CD4-positive, alpha-beta T cell (primary cell): ENCODE data around the gene PPP1R13B. TPM values are rescaled to one million over a fixed set of nuclear protein-coding genes. Genes with fewer than 3 reads are reported as not detected.

Experiments
- ATAC-seq: fragments of 200-7000 bp; cut with Tn5 transposase; one replicate; pipeline ENCODE4 v1.10.0; 2022; ENCODE audit warnings: mild to moderate bottlenecking; ENCODE audit not compliant: poor library complexity
- CTCF ChIA-PET: fragments of 350-600 bp; sonication (Branson Sonifier 250); formaldehyde crosslinking; loops from one replicate; lab custom pipeline; 2021; ENCODE audit warnings: antibody characterized with exemption, inconsistent platforms; lab: Charles Lee
- POLR2A ChIA-PET: fragments of 350-600 bp; sonication (Branson Sonifier 250); formaldehyde crosslinking; loops from one replicate; lab custom pipeline; 2021; ENCODE audit warnings: antibody characterized with exemption, inconsistent platforms; lab: Charles Lee
- DNase-seq, 14 experiments: peaks; one replicate each; pipeline ENCODE4 v3.0.0-alpha.2; 2013 to 2020; ENCODE audit warnings: mixed read lengths in 2 of 14
- H3K27ac ChIP-seq, 2 donors: one replicate each; pipeline versions ENCODE4 v1.5.1 to v1.7.0; 2013; ENCODE audit warnings: low read length in 2 of 2, low read depth in 1 of 2, mild to moderate bottlenecking in 1 of 2
- H3K27me3 ChIP-seq, 2 experiments: 1 replicate in 1 of 2; 2 replicates in 1 of 2; pipeline versions ENCODE4 v1.6.1 to v1.7.0; 2013; ENCODE audit warnings: low read length in 2 of 2, control low read depth in 1 of 2, mild to moderate bottlenecking in 1 of 2, moderate library complexity in 1 of 2; ENCODE audit not compliant: insufficient read depth in 2 of 2, control insufficient read depth in 1 of 2
- H3K36me3 ChIP-seq: one replicate; pipeline ENCODE4 v1.6.1; 2013; ENCODE audit warnings: low read length, control low read depth; ENCODE audit not compliant: insufficient read depth
- H3K4me1 ChIP-seq: one replicate; pipeline ENCODE4 v1.6.1; 2013; ENCODE audit warnings: low read length, control low read depth; ENCODE audit not compliant: insufficient read depth
- H3K4me3 ChIP-seq: one replicate; pipeline ENCODE4 v1.5.1; 2013; ENCODE audit warnings: mild to moderate bottlenecking, low read length, moderate library complexity
- H3K9me3 ChIP-seq, 2 experiments: 1 replicate in 1 of 2; 2 replicates in 1 of 2; pipeline versions ENCODE4 v1.6.1 to v1.7.0; 2013; ENCODE audit warnings: low read length in 2 of 2, mild to moderate bottlenecking in 2 of 2, control low read depth in 1 of 2, moderate library complexity in 1 of 2; ENCODE audit not compliant: control insufficient read depth in 1 of 2, insufficient read depth in 1 of 2
- H3K27ac Mint-ChIP-seq: one replicate; pipeline ENCODE4 v1.8.0; 2020; ENCODE audit warnings: mixed read lengths
- H3K27me3 Mint-ChIP-seq: one replicate; pipeline ENCODE4 v1.8.0; 2021; ENCODE audit warnings: mixed read lengths
- H3K36me3 Mint-ChIP-seq: one replicate; pipeline ENCODE4 v1.8.0; 2021; ENCODE audit warnings: low read depth, mixed read lengths
- H3K4me1 Mint-ChIP-seq: one replicate; pipeline ENCODE4 v1.8.0; 2021; ENCODE audit warnings: low read depth, mixed read lengths
- H3K4me3 Mint-ChIP-seq: one replicate; pipeline ENCODE4 v1.8.0; 2020; ENCODE audit warnings: mild to moderate bottlenecking, mixed read lengths
- H3K9me3 Mint-ChIP-seq: one replicate; pipeline ENCODE4 v1.8.0; 2020; ENCODE audit warnings: mixed read lengths
- intact Hi-C, 2 experiments: fragments of 100-400 bp; cut with DNase I in 1 of 2; cut with micrococcal nuclease in 1 of 2; formaldehyde crosslinking; loops; one replicate each; pipeline versions ENCODE4 v1.15.1 to v1.9.0; 2023 to 2025; cut with DNase I, micrococcal nuclease
- total RNA-seq, 174 experiments: library from RNA in 2 of 174; stranded (reverse) in 2 of 174; gene quantifications; one replicate each; pipeline ENCODE4 v1.2.3 and lab custom pipeline; 2021 to 2026
- TF ChIP-seq, protein P1 (sequence below): fragments of 200-600 bp; IDR thresholded peaks from one replicate; pipeline ENCODE4 v1.8.0; 2022; ENCODE audit warnings: antibody characterized with exemption, mild to moderate bottlenecking

Gene PPP1R13B
- total RNA-seq, 2 experiments from 2014 or later, result 14.3 to 14.4 TPM

DNA sequence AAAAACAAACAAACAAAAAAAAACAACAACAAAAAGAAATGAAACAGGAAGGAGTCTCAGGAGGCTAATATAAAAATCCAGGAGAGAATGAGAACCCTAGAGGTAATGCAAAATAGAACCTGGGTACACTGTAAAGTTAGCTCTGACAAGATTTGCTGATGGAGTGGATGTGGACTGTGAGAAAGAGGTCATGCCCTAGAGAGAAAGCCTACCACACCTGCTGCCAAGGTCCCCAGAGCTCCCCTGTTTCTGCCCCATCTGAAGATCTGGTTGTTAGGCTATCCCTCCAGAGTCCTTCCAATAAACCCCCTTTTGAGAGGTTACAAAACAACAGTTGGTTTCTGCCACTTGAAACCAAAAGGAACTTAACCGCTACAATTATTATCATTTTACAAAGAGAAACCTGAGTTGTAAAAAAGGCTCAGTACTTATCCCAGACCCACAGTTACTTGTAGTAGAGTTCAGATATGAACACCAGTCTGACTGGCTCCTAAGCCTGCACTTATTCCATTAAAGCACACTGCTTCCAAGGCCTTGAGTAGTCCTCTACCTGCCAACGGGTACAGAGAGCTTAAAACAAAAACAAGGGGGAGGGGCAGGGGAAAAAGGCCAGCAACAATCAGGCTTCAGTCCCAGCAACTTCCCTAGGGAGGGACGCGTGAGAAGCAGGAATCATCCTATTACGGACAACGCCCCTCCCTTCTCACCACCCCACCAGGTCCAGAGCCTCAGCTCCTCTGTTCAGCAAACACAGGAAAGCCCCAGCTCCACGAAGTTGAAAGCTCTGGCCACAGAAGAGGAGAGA lies 27.7 kb downstream of the PPP1R13B start:
- Mint-ChIP-seq H3K9me3 (no peaks in the 10 kb centered on the region), H3K36me3 (no peaks in the 10 kb centered on the region), H3K4me3 (no peak overlapping the region), H3K27me3 (no peaks in the 10 kb centered on the region), H3K4me1 (peaks cover 50% of the 10 kb centered on the region), H3K27ac (peak overlapping the region; percentile 69)
- Histone ChIP-seq H3K27ac (no peak overlapping the region), H3K9me3 (no peaks in the 10 kb centered on the region), H3K27me3 (no peaks in the 10 kb centered on the region), H3K4me3 (no peak overlapping the region), H3K4me1 (no peaks in the 10 kb centered on the region), H3K36me3 (no peaks in the 10 kb centered on the region)
- ChIA-PET POLR2A (interaction anchor here (0.7 to 0.9 kb wide), 2 partner anchors 121 to 256 kb away, joined by 3 read pairs; no protein-coding TSS in a partner anchor), CTCF (interaction anchor here (1.4 kb wide), 1 partner anchor 9 kb away, joined by 3 read pairs; no protein-coding TSS in a partner anchor)
- intact Hi-C loops, result no loop called here
- DNase-seq, result no peak
- ATAC-seq, result no peak
- TF ChIP-seq, protein P1, sequence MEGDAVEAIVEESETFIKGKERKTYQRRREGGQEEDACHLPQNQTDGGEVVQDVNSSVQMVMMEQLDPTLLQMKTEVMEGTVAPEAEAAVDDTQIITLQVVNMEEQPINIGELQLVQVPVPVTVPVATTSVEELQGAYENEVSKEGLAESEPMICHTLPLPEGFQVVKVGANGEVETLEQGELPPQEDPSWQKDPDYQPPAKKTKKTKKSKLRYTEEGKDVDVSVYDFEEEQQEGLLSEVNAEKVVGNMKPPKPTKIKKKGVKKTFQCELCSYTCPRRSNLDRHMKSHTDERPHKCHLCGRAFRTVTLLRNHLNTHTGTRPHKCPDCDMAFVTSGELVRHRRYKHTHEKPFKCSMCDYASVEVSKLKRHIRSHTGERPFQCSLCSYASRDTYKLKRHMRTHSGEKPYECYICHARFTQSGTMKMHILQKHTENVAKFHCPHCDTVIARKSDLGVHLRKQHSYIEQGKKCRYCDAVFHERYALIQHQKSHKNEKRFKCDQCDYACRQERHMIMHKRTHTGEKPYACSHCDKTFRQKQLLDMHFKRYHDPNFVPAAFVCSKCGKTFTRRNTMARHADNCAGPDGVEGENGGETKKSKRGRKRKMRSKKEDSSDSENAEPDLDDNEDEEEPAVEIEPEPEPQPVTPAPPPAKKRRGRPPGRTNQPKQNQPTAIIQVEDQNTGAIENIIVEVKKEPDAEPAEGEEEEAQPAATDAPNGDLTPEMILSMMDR, result no peak

DNA sequence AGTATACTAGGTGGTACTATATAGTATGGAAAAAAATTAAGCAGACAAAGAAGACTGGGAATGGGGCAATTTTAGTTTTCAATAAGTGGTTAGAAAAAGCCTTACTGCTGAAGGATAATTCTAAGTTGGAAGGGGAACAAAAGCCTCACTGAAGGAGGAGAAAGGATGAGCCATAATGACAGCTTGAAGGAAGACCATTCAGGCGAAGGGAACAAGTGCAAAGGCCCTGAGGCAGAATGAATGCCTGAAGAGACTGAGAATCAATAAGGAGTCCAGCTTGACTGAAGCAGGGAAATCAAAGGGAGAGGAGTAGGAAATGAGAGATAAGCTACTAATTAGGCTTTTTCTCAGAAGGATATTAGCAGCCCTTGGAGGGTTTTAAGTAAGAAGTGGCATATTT lies 28.5 kb downstream of the PPP1R13B start:
- H3K9me3 ChIP-seq, result no peaks in the 10 kb centered on the region
- H3K4me3 ChIP-seq, result no peak overlapping the region
- H3K36me3 Mint-ChIP-seq, result no peaks in the 10 kb centered on the region
- H3K9me3 Mint-ChIP-seq, result no peaks in the 10 kb centered on the region
- no peaks in the 10 kb centered on the region for H3K27me3 Mint-ChIP-seq
- ChIA-PET POLR2A (no interaction called here), CTCF (interaction anchor here (1.4 kb wide), 1 partner anchor 10 kb away, joined by 3 read pairs; no protein-coding TSS in a partner anchor)
- TF ChIP-seq, protein P1, result no peak
- H3K4me1 ChIP-seq, result no peaks in the 10 kb centered on the region
- no peak overlapping the region for H3K4me3 Mint-ChIP-seq
- DNase-seq, result no peak
- H3K27me3 ChIP-seq, result no peaks in the 10 kb centered on the region
- H3K27ac ChIP-seq, result no peak overlapping the region
- peak overlapping the region; percentile 69 for H3K27ac Mint-ChIP-seq
- peaks cover 50% of the 10 kb centered on the region for H3K4me1 Mint-ChIP-seq
- intact Hi-C loops, result no loop called here
- ATAC-seq, result no peak
- H3K36me3 ChIP-seq, result no peaks in the 10 kb centered on the region

DNA sequence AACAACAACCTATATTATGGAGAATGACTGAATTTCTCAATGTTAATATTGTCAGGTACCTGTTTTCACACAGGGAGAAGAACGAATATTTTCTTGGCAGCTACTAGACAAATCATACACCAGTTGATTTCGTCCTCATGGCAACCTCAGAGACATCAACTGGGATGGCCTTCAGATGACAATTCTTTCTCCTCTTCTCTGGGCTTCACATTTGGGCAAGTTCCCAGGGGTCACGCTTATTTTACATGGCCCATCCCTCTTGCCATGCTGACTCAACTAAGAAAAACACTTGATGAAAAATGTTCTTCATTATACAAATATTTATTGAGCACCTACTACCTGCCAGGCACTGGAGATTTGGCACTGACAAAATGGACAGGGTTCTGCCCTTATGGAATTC lies 29.0 kb downstream of the PPP1R13B start:
- Mint-ChIP-seq H3K36me3 (no peaks in the 10 kb centered on the region), H3K4me1 (peaks cover 50% of the 10 kb centered on the region), H3K27ac (peak overlapping the region; percentile 69), H3K9me3 (no peaks in the 10 kb centered on the region), H3K4me3 (no peak overlapping the region), H3K27me3 (no peaks in the 10 kb centered on the region)
- H3K9me3 ChIP-seq, result no peaks in the 10 kb centered on the region
- POLR2A ChIA-PET, result no interaction called here
- no peak overlapping the region for H3K4me3 ChIP-seq
- no peaks in the 10 kb centered on the region for H3K4me1 ChIP-seq
- no peaks in the 10 kb centered on the region for H3K36me3 ChIP-seq
- ATAC-seq, result no peak
- no peak for DNase-seq
- H3K27ac ChIP-seq, result no peak overlapping the region
- H3K27me3 ChIP-seq, result no peaks in the 10 kb centered on the region
- CTCF ChIA-PET, result no interaction called here
- TF ChIP-seq, protein P1, result no peak
- intact Hi-C loops, result no loop called here
